Loucy (cell line): Measurements from ENCODE around the gene RNLS.

Experiments
- H2AFZ ChIP-seq: fragments of 200-600 bp; sonication (generic); 2 replicates; pipeline ENCODE4 v1.6.0; 2016; ENCODE audit warnings: antibody characterized with exemption, mild to moderate bottlenecking, low read length, moderate library complexity
- H3F3A ChIP-seq: fragments of 200-600 bp; 2 replicates; pipeline ENCODE4 v1.6.0; 2016; ENCODE audit warnings: antibody characterized with exemption, low read depth, mild to moderate bottlenecking
- H3K27me3 ChIP-seq: fragments of 200-600 bp; sonication (generic); 2 replicates; pipeline ENCODE4 v1.6.1; 2014; ENCODE audit warnings: low read length, mild to moderate bottlenecking; ENCODE audit not compliant: insufficient read depth, poor library complexity, severe bottlenecking
- H3K36me3 ChIP-seq: fragments of 200-600 bp; sonication (generic); 2 replicates; pipeline ENCODE4 v1.6.1; 2016; ENCODE audit warnings: low read length; ENCODE audit not compliant: insufficient read depth
- H3K4me1 ChIP-seq: fragments of 200-600 bp; sonication (generic); 2 replicates; pipeline ENCODE4 v1.5.1; 2014; ENCODE audit warnings: low read length, mild to moderate bottlenecking; ENCODE audit not compliant: insufficient read depth, poor library complexity, severe bottlenecking
- H3K4me2 ChIP-seq: fragments of 200-600 bp; sonication (generic); 2 replicates; pipeline ENCODE4 v1.6.0; 2014; ENCODE audit warnings: antibody characterized with exemption, low read length, low read depth, mild to moderate bottlenecking; ENCODE audit not compliant: poor library complexity, severe bottlenecking
- H3K4me3 ChIP-seq: fragments of 200-600 bp; sonication (generic); 2 replicates; pipeline ENCODE4 v1.5.1; 2014; ENCODE audit warnings: low read length, mild to moderate bottlenecking, mixed read lengths; ENCODE audit not compliant: poor library complexity, severe bottlenecking
- H3K79me2 ChIP-seq: fragments of 200-600 bp; sonication (generic); 2 replicates; pipeline ENCODE4 v1.6.1; 2014; ENCODE audit warnings: low read length; ENCODE audit not compliant: insufficient read depth
- H3K9ac ChIP-seq: fragments of 200-600 bp; sonication (generic); 2 replicates; pipeline ENCODE4 v1.6.0; 2014; ENCODE audit warnings: mild to moderate bottlenecking, low read depth, low read length, moderate library complexity; ENCODE audit not compliant: poor library complexity, severe bottlenecking
- H3K9me2 ChIP-seq: fragments of 200-600 bp; sonication (generic); replicated peaks from 2 replicates; pipeline ENCODE4 v1.6.1; 2016; ENCODE audit warnings: low read depth, low read length, mixed read lengths
- H3K9me3 ChIP-seq: fragments of 200-600 bp; sonication (generic); 2 replicates; pipeline ENCODE4 v1.6.1; 2014; ENCODE audit warnings: mild to moderate bottlenecking, antibody characterized with exemption, low read length, low read depth; ENCODE audit not compliant: insufficient read depth
- H4K20me1 ChIP-seq: fragments of 200-600 bp; sonication (generic); 2 replicates; pipeline ENCODE4 v1.6.0; 2014; ENCODE audit warnings: antibody characterized with exemption, low read length, mild to moderate bottlenecking; ENCODE audit not compliant: insufficient read depth, poor library complexity, severe bottlenecking
- EZH2phosphoT487 ChIP-seq: fragments of 200-600 bp; IDR thresholded peaks from 2 replicates; pipeline ENCODE4 v1.6.1; 2018; ENCODE audit warnings: antibody characterized with exemption, mild to moderate bottlenecking, moderate library complexity, borderline replicate concordance
- TF ChIP-seq, protein P1 (sequence below): fragments of 200-600 bp; sonication (generic); conservative IDR thresholded peaks from 2 replicates; pipeline ENCODE4 v1.5.1; 2014; ENCODE audit warnings: mild to moderate bottlenecking, antibody characterized with exemption, low read length

Gene RNLS

DNA sequence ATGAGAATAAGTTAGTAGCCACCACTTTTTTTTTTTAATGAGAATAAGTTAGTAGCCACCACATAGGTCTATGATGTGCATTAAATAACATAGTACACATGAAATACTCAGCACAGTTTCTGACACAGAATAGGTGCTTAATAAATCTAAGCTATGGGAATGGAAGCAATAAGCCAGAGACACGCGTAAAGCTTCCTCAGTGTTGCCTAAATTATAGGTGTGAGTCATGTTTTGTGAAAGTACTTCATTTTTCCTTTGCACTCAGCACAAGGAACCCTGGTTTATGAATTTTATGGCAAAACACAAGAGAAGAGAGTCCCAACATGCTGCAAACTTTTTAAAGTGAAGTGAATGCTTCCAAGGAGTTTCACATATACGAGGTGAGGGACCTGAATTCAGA lies 267.4 kb downstream of the RNLS start:
- Histone ChIP-seq H3K4me2 (peak overlapping the region; percentile 45), H3K36me3 (peaks cover 4% of the 10 kb centered on the region; the same call in 1 of the 2 replicates), H3K9me3 (peaks cover 28% of the 10 kb centered on the region), H3K79me2 (no peaks in the 10 kb centered on the region), H3K9me2 (no peaks in the 10 kb centered on the region), H3F3A (no peaks in the 10 kb centered on the region), H3K4me1 (peaks cover 43% of the 10 kb centered on the region), H4K20me1 (no peaks in the 10 kb centered on the region), H3K9ac (peak overlapping the region; percentile 2), H2AFZ (no peak overlapping the region), H3K27me3 (no peaks in the 10 kb centered on the region), H3K4me3 (no peak overlapping the region)
- TF ChIP-seq EZH2phosphoT487 = no peak
- TF ChIP-seq, protein P1, sequence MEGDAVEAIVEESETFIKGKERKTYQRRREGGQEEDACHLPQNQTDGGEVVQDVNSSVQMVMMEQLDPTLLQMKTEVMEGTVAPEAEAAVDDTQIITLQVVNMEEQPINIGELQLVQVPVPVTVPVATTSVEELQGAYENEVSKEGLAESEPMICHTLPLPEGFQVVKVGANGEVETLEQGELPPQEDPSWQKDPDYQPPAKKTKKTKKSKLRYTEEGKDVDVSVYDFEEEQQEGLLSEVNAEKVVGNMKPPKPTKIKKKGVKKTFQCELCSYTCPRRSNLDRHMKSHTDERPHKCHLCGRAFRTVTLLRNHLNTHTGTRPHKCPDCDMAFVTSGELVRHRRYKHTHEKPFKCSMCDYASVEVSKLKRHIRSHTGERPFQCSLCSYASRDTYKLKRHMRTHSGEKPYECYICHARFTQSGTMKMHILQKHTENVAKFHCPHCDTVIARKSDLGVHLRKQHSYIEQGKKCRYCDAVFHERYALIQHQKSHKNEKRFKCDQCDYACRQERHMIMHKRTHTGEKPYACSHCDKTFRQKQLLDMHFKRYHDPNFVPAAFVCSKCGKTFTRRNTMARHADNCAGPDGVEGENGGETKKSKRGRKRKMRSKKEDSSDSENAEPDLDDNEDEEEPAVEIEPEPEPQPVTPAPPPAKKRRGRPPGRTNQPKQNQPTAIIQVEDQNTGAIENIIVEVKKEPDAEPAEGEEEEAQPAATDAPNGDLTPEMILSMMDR = no peak

DNA sequence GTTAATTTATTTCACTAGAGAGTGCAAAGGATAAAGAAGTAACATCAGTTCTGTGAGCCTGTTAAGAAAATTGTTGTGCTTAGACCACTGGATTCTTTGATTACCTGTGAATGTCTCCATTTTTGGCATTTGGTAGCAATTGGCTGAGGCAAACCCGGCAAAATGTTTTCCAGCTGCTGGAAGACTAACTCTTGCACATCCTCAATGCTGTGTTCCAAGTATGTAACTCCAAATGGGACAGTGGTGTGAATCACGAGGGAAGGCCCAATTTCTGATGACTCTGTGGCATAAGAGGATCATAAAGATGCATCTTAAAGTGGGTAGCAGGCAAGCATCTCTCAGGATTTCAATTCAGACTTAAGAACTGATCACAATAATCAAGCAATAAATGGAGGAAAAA lies 268.8 kb downstream of the RNLS start:
- Histone ChIP-seq H4K20me1 (no peaks in the 10 kb centered on the region), H3K4me3 (no peak overlapping the region), H2AFZ (no peak overlapping the region), H3K27me3 (no peaks in the 10 kb centered on the region), H3K36me3 (peaks cover 4% of the 10 kb centered on the region; the same call in 1 of the 2 replicates), H3K9me2 (no peaks in the 10 kb centered on the region), H3F3A (no peaks in the 10 kb centered on the region), H3K9ac (no peak overlapping the region), H3K79me2 (no peaks in the 10 kb centered on the region), H3K4me1 (peaks cover 43% of the 10 kb centered on the region), H3K9me3 (peaks cover 14% of the 10 kb centered on the region), H3K4me2 (no peak overlapping the region)
- TF ChIP-seq, protein P1 = no peak
- TF ChIP-seq EZH2phosphoT487 = no peak

DNA sequence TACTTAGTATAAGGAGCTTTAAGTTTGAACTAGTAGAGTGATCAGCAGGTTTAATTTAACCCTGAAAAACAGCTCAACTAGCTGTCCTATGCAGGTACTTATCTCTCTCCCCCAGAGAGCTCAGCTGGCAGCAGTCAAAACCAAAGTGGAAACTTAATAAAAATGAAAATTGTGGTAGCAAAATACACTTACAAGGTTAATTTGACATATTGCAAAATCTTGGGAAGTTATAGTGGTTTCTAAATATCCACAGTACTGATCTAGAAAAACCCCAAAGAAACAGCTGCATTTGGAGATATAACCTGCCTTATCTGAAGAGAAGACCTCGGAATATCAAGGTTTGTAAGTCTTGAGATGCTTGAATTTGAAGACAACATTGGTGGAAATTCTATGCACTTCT lies 269.2 kb downstream of the RNLS start:
- H3K4me2 ChIP-seq = peak overlapping the region; percentile 16
- H3F3A ChIP-seq = no peaks in the 10 kb centered on the region

More for the DNA sequence above, 269.2 kb downstream of the RNLS start:
- H3K9ac ChIP-seq = no peak overlapping the region
- no peaks in the 10 kb centered on the region for H3K9me2 ChIP-seq
- H3K79me2 ChIP-seq = no peaks in the 10 kb centered on the region
- no peaks in the 10 kb centered on the region for H4K20me1 ChIP-seq
- no peak overlapping the region for H3K4me3 ChIP-seq
- no peak overlapping the region for H2AFZ ChIP-seq
- H3K27me3 ChIP-seq = no peaks in the 10 kb centered on the region
- 0 out of 2 replicates have a peak, but pooled peaks cover under 1% of the 10 kb centered on the region for H3K36me3 ChIP-seq
- H3K9me3 ChIP-seq = peaks cover 9% of the 10 kb centered on the region
- H3K4me1 ChIP-seq = peaks cover 43% of the 10 kb centered on the region
- no peak for TF ChIP-seq EZH2phosphoT487
- TF ChIP-seq, protein P1 = no peak
